Activated CD4-positive, alpha-beta memory T cell treated with anti-CD3 and anti-CD28 coated beads, Interleukin-2, amount 10 ng/mL, durations not matched to agents 7 days and 5 days (primary cell): ENCODE results near the gene CHAT. TPM values are rescaled to one million over a fixed set of nuclear protein-coding genes. Genes with fewer than 3 reads are reported as not detected.
A peak's percentile ranks its signal among the peaks of the same experiment; 100 is the strongest.

Source experiments
- CTCF ChIA-PET: fragments of 350-600 bp; sonication (Branson Sonifier 250); formaldehyde crosslinking; loops from one replicate; lab custom pipeline; 2021; ENCODE audit warnings: antibody characterized with exemption, inconsistent platforms; lab: Charles Lee
- POLR2A ChIA-PET: fragments of 350-600 bp; sonication (Branson Sonifier 250); formaldehyde crosslinking; loops from one replicate; lab custom pipeline; 2021; ENCODE audit warnings: antibody characterized with exemption; lab: Charles Lee
- DNase-seq: peaks from one replicate; pipeline ENCODE4 v3.0.0-alpha.2; 2020
- H3K27ac Mint-ChIP-seq: one replicate; pipeline ENCODE4 v1.8.0; 2021; ENCODE audit warnings: mild to moderate bottlenecking, mixed read lengths
- H3K27me3 Mint-ChIP-seq: one replicate; pipeline ENCODE4 v1.8.0; 2021; ENCODE audit warnings: mixed read lengths
- H3K36me3 Mint-ChIP-seq: one replicate; pipeline ENCODE4 v1.8.0; 2021; ENCODE audit warnings: low read depth, mixed read lengths
- H3K4me1 Mint-ChIP-seq: one replicate; pipeline ENCODE4 v1.8.0; 2021; ENCODE audit warnings: mixed read lengths
- H3K4me3 Mint-ChIP-seq: one replicate; pipeline ENCODE4 v1.8.0; 2021; ENCODE audit warnings: mild to moderate bottlenecking, mixed read lengths
- H3K9me3 Mint-ChIP-seq: one replicate; pipeline ENCODE4 v1.8.0; 2021; ENCODE audit warnings: mixed read lengths
- total RNA-seq, 2 experiments: library from RNA; stranded (reverse); gene quantifications; one replicate each; pipeline ENCODE4 v1.2.3, GENCODE V29; 2021

Gene CHAT
- total RNA-seq, 2 experiments from 2014 or later = not detected

- no peak for DNase-seq
- peaks cover 19% of the 10 kb centered on the region for H3K27me3 Mint-ChIP-seq
- H3K27ac Mint-ChIP-seq = no peak overlapping the region
- ChIA-PET CTCF (no interaction called here), POLR2A (no interaction called here)
- no peak overlapping the region for H3K4me3 Mint-ChIP-seq
- no peaks in the 10 kb centered on the region for H3K4me1 Mint-ChIP-seq
- no peaks in the 10 kb centered on the region for H3K9me3 Mint-ChIP-seq
- no peaks in the 10 kb centered on the region for H3K36me3 Mint-ChIP-seq
Measured at GRCh38 chr10:49632406-49633317, 18.8 kb downstream of the CHAT start.

- Mint-ChIP-seq H3K27me3 (peaks cover 22% of the 10 kb centered on the region), H3K4me1 (no peaks in the 10 kb centered on the region), H3K9me3 (no peaks in the 10 kb centered on the region), H3K4me3 (no peak overlapping the region), H3K36me3 (no peaks in the 10 kb centered on the region), H3K27ac (no peak overlapping the region)
- DNase-seq = no peak
- CTCF ChIA-PET = no interaction called here
- POLR2A ChIA-PET = no interaction called here
Measured at GRCh38 chr10:49633327-49634068, 19.7 kb downstream of the CHAT start.

GRCh38 chr10:49634069-49634660 is 20.3 kb downstream of the CHAT start:
- H3K27ac Mint-ChIP-seq = no peak overlapping the region
- no peaks in the 10 kb centered on the region for H3K4me1 Mint-ChIP-seq
- ChIA-PET CTCF (no interaction called here), POLR2A (no interaction called here)
- H3K4me3 Mint-ChIP-seq = no peak overlapping the region
- peaks cover 22% of the 10 kb centered on the region for H3K27me3 Mint-ChIP-seq
- no peaks in the 10 kb centered on the region for H3K9me3 Mint-ChIP-seq
- DNase-seq = no peak
- H3K36me3 Mint-ChIP-seq = no peaks in the 10 kb centered on the region

GRCh38 chr10:49642311-49642710 is 28.5 kb downstream of the CHAT start:
- no peak for DNase-seq
- no peak overlapping the region for H3K27ac Mint-ChIP-seq
- no peak overlapping the region for H3K4me3 Mint-ChIP-seq
- H3K4me1 Mint-ChIP-seq = no peaks in the 10 kb centered on the region
- H3K27me3 Mint-ChIP-seq = peaks cover 12% of the 10 kb centered on the region
- no peaks in the 10 kb centered on the region for H3K9me3 Mint-ChIP-seq
- CTCF ChIA-PET = no interaction called here
- POLR2A ChIA-PET = no interaction called here
- H3K36me3 Mint-ChIP-seq = no peaks in the 10 kb centered on the region

GRCh38 chr10:49643241-49644034 is 29.6 kb downstream of the CHAT start:
- Mint-ChIP-seq H3K9me3 (no peaks in the 10 kb centered on the region), H3K4me1 (peaks cover under 1% of the 10 kb centered on the region), H3K4me3 (no peak overlapping the region), H3K27ac (no peak overlapping the region), H3K27me3 (peaks cover 7% of the 10 kb centered on the region), H3K36me3 (no peaks in the 10 kb centered on the region)
- DNase-seq = no peak
- CTCF ChIA-PET = no interaction called here
- POLR2A ChIA-PET = no interaction called here

- Mint-ChIP-seq H3K4me1 (peaks cover 6% of the 10 kb centered on the region), H3K4me3 (no peak overlapping the region), H3K36me3 (no peaks in the 10 kb centered on the region), H3K27ac (no peak overlapping the region), H3K9me3 (no peaks in the 10 kb centered on the region), H3K27me3 (peaks cover 7% of the 10 kb centered on the region)
- no peak for DNase-seq
- ChIA-PET CTCF (no interaction called here), POLR2A (no interaction called here)
Measured at GRCh38 chr10:49644035-49644646, 30.3 kb downstream of the CHAT start.

- Mint-ChIP-seq H3K4me1 (peaks cover 18% of the 10 kb centered on the region), H3K9me3 (no peaks in the 10 kb centered on the region), H3K36me3 (no peaks in the 10 kb centered on the region), H3K27ac (no peak overlapping the region), H3K4me3 (no peak overlapping the region), H3K27me3 (peaks cover 2% of the 10 kb centered on the region)
- no peak for DNase-seq
- POLR2A ChIA-PET = no interaction called here
- CTCF ChIA-PET = no interaction called here
Measured at GRCh38 chr10:49645417-49645816, 31.6 kb downstream of the CHAT start.

- Mint-ChIP-seq H3K4me1 (peaks cover 18% of the 10 kb centered on the region), H3K9me3 (no peaks in the 10 kb centered on the region), H3K36me3 (no peaks in the 10 kb centered on the region), H3K27ac (no peak overlapping the region), H3K27me3 (peaks cover 2% of the 10 kb centered on the region), H3K4me3 (no peak overlapping the region)
- ChIA-PET CTCF (no interaction called here), POLR2A (no interaction called here)
- DNase-seq = no peak
Measured at GRCh38 chr10:49645871-49646870, 32.3 kb downstream of the CHAT start.

- CTCF ChIA-PET = no interaction called here
- H3K27ac Mint-ChIP-seq = no peak overlapping the region
- peaks cover 2% of the 10 kb centered on the region for H3K27me3 Mint-ChIP-seq
- peaks cover 18% of the 10 kb centered on the region for H3K4me1 Mint-ChIP-seq
- H3K4me3 Mint-ChIP-seq = no peak overlapping the region
- no peaks in the 10 kb centered on the region for H3K9me3 Mint-ChIP-seq
- H3K36me3 Mint-ChIP-seq = no peaks in the 10 kb centered on the region
- no peak for DNase-seq
- POLR2A ChIA-PET = no interaction called here
Measured at GRCh38 chr10:49647554-49647953, 33.7 kb downstream of the CHAT start.

GRCh38 chr10:49647985-49648795 is 34.4 kb downstream of the CHAT start:
- Mint-ChIP-seq H3K4me3 (no peak overlapping the region), H3K9me3 (no peaks in the 10 kb centered on the region), H3K36me3 (no peaks in the 10 kb centered on the region), H3K27me3 (peaks cover 2% of the 10 kb centered on the region), H3K27ac (no peak overlapping the region), H3K4me1 (peaks cover 18% of the 10 kb centered on the region)
- DNase-seq = no peak
- CTCF ChIA-PET = no interaction called here
- POLR2A ChIA-PET = no interaction called here

GRCh38 chr10:49649294-49649693 is 35.5 kb downstream of the CHAT start:
- no peak overlapping the region for H3K27ac Mint-ChIP-seq
- H3K36me3 Mint-ChIP-seq = no peaks in the 10 kb centered on the region
- H3K4me3 Mint-ChIP-seq = no peak overlapping the region
- ChIA-PET CTCF (no interaction called here), POLR2A (interaction anchor here (1.4 kb wide), 1 partner anchor 13 kb away, joined by 3 read pairs; no protein-coding TSS in a partner anchor)
- H3K9me3 Mint-ChIP-seq = no peaks in the 10 kb centered on the region
- H3K4me1 Mint-ChIP-seq = peaks cover 18% of the 10 kb centered on the region
- peaks cover 2% of the 10 kb centered on the region for H3K27me3 Mint-ChIP-seq
- peak; percentile 62 for DNase-seq
